ENCODE data around the gene OSBPL9. TPM values are rescaled to one million over a fixed set of nuclear protein-coding genes. Genes with fewer than 3 reads are reported as not detected.
A peak's percentile ranks its signal among the peaks of the same experiment; 100 is the strongest.
"Not testable (repeated sequence)": the region's sequence is repeated elsewhere in the genome, so short reads cannot be mapped to it uniquely, and the experiment has no call there.

OSBPL9 gene
- polyA plus RNA-seq, 12 donors, result 37.7 to 88.9 (median 63.5) TPM; not detected in 1

- DNase-seq, result no peak
Measured at GRCh38 chr1:51635615-51636014, 18.7 kb downstream of the OSBPL9 start.

- no peak for DNase-seq
Measured at GRCh38 chr1:51636191-51636590, 19.3 kb downstream of the OSBPL9 start.

DNA sequence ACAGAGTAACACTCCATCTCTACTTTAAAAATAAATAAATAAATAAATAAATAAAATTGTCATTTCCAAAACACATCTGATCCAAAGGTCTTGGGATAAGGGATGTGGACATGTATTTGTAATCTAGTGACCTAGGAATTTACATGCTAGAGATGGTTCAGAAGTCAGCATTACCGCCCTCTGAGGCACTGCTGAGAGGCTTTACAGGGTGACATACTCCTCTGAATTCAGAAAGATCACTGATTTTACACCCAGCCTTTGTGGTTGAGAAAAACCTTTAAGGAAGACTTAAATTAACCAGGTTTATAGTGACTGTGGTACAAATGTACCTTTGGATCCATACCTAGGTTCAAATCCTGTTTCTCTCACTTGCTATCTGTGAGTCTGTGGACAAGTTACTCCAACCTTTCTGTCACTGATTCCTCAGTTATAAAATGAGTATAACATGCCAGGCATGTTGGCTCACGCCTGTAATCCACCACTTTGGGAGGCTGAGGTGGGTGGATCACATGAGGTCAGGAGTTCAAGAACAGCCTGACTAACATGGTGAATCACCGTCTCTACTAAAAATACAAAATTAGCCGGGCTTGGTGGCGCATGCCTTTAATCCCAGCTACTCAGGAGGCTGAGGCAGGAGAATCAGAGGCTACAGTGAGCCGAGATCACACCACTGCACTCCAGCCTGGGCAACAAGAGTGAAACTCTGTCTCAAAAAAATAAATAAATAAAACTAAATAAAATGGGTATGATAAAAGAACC, 20.1 kb downstream of the OSBPL9 start:
- no peak for DNase-seq

GRCh38 chr1:51638350-51638749, 21.5 kb downstream of the OSBPL9 start:
- no peak for DNase-seq

DNA sequence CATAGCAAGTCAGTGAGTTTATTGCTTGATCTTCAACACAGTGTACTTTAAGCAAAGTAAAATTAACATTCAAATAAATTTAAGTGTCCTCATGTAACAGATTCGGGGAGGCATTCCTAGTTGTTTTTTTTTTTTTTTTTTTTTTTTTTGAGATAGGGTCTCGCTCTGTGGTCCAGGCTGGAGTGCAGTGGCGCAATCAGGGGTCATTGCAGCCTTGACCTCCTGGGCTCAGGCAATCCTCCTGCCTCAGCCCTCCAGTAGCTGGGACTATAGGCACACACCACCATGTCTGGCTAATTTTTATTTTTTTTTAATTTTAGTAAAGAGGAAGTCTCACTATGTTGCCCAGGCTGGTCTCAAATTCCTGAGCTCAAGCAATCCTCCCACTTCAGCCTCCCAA, 22.8 kb downstream of the OSBPL9 start:
- DNase-seq, result no peak

- DNase-seq, result no peak
Measured at GRCh38 chr1:51641096-51641495, 24.2 kb downstream of the OSBPL9 start.

GRCh38 chr1:51642739-51643142, 25.8 kb downstream of the OSBPL9 start:
- DNase-seq, result peak; percentile 57

DNA sequence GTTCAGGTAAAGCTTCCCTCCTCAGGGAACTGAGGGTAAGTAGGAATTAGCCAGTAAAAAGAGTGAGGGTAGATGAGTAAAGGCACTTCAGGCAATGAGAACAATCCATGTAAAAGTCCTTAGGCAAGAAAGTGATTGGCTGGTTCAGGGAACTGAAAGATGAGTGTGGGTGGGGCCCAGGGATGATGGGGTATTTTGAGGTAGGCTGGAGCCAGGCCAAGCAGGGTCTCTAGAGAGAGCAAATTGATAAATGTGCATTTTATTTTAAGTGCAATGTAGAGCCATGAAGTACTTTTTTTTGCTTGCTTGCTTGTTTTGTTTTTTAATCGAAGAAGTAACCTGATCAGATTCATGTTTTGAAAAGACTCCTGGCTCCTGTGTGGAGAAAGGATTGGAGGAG, 26.5 kb downstream of the OSBPL9 start:
- DNase-seq, result no peak

DNA sequence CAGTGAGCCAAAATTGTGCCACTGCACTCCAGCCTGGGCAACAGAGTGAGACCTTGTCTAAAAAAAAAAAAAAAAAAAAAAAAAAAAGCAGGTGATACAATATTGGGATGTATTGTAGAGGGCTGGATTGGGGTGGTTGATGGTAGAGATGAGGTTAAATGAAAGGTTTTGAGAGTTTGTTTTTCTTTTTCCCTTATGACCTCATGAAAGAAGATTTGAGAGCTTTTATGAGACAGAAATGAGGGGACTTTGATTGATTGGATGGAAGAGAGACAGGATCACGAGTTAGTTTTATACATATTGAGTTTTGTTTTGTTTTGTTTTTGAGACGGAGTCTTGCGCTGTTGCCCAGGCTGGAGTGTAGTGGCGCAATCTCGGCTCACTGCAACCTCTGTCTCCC, 27.1 kb downstream of the OSBPL9 start:
- no peak for DNase-seq

DNA sequence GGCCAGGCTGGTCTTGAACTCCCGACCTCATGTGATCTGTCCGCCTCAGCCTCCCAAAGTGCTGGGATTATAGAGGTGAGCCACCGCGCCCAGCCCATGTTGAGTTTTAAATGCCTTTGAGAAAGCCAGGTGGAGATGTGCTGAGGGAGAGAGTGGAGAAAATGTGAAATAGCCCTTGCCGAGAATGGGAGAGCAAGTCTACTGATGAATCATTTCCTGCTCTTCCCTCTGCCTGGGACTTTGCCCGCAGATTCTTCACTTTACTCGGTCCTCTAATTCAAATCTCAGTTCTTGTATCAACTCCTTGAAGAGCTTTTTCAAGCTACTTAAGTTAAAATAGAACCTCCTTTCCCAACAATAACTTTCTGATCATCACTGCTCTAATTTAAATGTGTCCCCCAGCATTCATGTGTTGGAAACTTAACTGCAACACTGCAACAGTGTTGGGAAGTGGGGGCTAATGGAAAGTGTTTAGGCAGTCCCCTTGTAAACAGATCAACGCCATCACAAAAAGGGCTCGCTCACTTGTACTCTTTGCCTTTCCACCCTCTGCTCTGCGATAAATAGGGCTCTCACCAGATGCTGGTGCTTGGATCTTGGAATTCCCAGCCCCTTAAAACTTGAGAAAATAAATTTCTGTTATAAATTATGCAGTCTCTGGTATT, 27.8 kb downstream of the OSBPL9 start:
- DNase-seq, result no peak

- not testable (repeated sequence) for DNase-seq
Measured at GRCh38 chr1:51646592-51646991, 29.7 kb downstream of the OSBPL9 start.

DNA sequence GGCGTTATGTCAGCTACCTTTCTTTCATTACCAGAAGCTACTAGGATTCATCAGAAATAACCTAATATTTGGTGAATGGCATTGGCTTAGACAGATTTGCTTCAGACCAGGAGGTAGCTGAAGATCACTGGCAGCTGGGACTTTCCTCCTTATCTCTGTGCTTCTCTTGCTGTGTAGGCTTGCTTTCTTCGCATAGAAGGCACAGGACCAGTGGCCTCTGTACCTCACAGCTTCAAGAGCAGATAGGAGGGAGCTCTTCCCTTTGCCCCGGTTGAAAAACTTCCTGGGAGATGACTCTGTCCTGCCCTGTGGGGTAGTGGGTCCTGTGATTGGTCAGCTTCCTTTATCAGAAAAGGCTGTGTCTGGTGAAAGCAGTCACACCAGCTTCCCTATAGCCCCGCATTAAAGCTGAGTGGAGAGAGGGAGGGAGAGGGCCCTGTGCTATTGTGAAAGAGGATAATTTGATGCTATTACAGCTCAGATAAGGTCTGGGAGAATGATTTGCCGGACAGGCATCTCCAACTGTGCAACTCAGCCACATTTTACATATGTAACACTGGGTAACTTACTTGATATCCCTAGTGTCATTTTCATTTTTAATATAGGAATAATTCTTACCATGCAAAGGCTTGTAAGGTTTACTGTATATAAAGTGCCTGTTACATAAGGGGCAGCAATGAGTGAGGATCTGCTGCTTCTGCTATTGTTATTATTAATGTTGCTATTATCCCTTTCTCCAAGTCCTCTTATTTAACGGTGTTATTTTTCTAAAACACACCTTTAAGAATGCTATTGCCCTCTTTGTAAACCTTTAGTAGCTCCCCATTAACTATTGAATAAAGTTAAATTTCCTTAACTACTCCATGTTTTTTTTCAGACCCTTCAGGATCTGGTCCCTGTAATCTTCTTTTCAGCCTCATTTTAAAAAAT, 31.6 kb downstream of the OSBPL9 start:
- no peak for DNase-seq

GRCh38 chr1:51649593-51650091, 32.8 kb downstream of the OSBPL9 start:
- DNase-seq, result no peak

- no peak for DNase-seq
Measured at GRCh38 chr1:51650198-51650597, 33.3 kb downstream of the OSBPL9 start.

GRCh38 chr1:51651552-51651942, 34.7 kb downstream of the OSBPL9 start:
- DNase-seq, result no peak

- DNase-seq, result no peak
Measured at GRCh38 chr1:51652599-51652998, 35.7 kb downstream of the OSBPL9 start.

DNA sequence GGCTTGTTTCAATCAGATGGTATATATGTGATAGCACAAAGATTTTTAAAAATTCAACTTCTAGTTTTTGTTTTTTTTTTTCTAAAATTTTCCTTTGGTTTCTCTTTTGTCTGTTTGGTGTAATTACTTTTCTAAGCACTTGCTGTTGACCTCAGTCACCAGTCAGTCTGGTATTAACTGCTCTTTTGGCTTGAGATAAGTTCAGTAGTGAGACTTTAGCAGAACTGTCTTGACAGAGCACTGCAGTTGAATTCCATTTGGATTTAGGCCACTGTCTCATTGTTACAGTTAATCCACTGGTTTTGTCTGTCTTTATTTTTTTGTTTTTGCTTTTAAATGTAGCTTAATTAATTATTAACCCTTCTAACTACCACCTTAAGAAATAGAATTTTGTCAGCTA, 36.2 kb downstream of the OSBPL9 start:
- DNase-seq, result no peak

GRCh38 chr1:51654000-51654399, 37.1 kb downstream of the OSBPL9 start:
- no peak for DNase-seq

DNA sequence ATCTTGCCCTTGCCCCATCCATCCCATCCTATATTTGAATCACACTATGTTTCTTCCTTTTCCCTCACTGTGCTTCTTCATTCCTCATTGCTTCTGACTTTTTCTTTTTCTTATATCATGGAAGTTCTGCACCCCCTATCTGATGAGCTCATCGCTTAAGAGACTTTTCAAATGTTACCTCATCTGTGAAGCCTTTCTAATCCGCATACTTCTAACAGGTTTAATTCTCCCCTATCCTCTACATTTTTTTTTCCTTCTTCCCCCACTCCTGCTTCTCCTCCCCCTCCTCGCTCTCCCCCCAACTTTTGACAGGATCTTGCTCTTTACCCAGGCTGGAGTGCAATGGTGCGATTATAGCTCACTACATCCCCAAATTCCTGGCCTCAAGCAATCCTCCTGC, 39.5 kb downstream of the OSBPL9 start:
- no peak for DNase-seq

GRCh38 chr1:51660580-51660979, 43.7 kb downstream of the OSBPL9 start:
- no peak for DNase-seq

DNA sequence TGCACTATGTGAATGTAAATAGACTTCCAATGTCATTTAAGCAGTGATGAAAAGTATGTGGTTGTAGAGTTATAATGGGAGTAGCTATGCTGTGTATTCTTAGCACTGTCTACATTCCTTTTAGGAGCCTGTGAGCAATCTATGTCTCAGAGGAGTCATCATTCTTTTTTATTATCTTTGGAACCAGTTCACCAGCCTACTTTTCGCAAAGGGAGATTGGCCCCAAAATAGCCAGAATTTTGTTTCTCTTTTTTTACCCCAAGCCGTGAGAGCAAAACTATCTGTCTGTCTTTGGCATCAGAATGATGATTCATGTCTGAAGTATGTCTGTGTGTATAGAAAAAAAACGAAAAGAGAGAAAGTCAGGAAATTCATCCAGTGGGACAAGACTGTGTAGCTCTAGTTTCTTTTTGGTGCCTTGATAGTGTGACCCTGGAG, 44.2 kb downstream of the OSBPL9 start:
- DNase-seq, result peak; percentile 52

GRCh38 chr1:51663105-51663504, 46.2 kb downstream of the OSBPL9 start:
- DNase-seq, result no peak
